Measurements from ENCODE around the gene ZNF564. TPM values are rescaled to one million over a fixed set of nuclear protein-coding genes. Genes with fewer than 3 reads are reported as not detected.
"Not testable (repeated sequence)": the region's sequence is repeated elsewhere in the genome, so short reads cannot be mapped to it uniquely, and the experiment has no call there.

Gene ZNF564
- total and polyA plus RNA-seq, 8 donors = 7.4 to 12.6 (median 10.3) TPM

DNA sequence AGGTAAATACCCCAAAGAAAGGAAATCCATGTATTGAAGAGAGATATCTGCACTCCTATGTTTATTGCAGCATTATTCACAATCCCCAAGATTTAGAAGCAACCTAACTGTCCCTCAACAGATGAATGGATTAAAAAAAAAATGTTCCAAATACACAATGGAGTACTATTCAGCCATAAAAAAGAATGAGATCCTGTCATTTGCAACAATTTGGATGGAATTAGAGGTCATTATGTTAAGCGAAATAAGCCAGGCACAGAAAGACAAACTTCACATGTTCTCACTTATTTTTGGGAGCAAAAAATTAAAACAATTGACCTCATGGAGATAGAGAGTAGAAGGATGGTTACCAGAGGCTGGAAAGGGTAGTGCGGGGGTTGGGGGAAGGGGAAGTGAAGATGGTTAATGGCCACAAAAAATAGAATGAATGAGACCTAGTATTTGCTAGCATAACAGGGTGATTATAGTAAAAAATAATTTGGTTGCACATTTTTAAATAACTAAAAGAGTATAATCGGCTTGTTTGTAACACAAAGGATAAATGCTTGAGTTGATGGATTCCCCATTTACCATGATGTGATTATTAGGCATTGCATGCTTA is 56.9 kb downstream of the ZNF564 start:
- intact Hi-C loops (cut with DNase I) = no loop called here
- H3K4me3 ChIP-seq = no peak overlapping the region
- peak overlapping the region; percentile 70 to 91 for H3K27ac ChIP-seq
- no peaks in the 10 kb centered on the region for H3K36me3 ChIP-seq
- no peaks in the 10 kb centered on the region for H3K9me3 ChIP-seq
- ATAC-seq (no peak), DNase-seq (no peak)
- H3K4me1 ChIP-seq = peaks cover 0 to 9% of the 10 kb centered on the region in 2 donors
- H3K27me3 ChIP-seq = no peaks in the 10 kb centered on the region
- TF ChIP-seq, protein P1, sequence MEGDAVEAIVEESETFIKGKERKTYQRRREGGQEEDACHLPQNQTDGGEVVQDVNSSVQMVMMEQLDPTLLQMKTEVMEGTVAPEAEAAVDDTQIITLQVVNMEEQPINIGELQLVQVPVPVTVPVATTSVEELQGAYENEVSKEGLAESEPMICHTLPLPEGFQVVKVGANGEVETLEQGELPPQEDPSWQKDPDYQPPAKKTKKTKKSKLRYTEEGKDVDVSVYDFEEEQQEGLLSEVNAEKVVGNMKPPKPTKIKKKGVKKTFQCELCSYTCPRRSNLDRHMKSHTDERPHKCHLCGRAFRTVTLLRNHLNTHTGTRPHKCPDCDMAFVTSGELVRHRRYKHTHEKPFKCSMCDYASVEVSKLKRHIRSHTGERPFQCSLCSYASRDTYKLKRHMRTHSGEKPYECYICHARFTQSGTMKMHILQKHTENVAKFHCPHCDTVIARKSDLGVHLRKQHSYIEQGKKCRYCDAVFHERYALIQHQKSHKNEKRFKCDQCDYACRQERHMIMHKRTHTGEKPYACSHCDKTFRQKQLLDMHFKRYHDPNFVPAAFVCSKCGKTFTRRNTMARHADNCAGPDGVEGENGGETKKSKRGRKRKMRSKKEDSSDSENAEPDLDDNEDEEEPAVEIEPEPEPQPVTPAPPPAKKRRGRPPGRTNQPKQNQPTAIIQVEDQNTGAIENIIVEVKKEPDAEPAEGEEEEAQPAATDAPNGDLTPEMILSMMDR (IDR thresholded peaks at IDR 0.05) = no peak

DNA sequence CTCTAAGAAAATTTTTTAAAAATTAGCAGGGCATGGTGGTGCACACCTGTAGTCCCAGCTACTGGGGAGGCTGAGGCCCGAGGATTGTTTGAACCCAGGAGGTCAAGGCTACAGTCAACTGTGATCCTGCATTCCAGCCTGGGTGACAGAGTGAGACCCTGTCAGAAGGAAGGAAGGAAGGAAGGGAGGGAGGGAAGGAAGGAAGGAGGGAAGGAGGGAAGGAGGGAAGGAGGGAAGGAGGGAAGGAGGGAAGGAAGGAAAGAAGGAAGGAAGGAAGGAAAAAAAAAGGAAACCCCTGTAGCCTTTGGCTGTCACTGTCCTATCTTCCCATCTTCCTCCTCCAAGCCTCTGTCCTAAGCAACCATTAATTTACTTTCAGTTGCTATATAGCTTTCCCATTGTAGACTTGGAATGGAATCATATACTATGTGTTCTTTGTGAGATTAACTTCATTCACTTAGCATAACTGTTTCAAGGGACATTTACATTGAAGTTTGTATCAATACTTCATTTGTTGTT is 65.0 kb downstream of the ZNF564 start:
- ATAC-seq; DNase-seq; H3K9me3 ChIP-seq; H3K27ac ChIP-seq; intact Hi-C loops (cut with DNase I); H3K4me3 ChIP-seq; H3K27me3 ChIP-seq; H3K36me3 ChIP-seq: not testable (repeated sequence)
- H3K4me1 ChIP-seq = peaks cover 6 to 26% of the 10 kb centered on the region in 2 donors

DNA sequence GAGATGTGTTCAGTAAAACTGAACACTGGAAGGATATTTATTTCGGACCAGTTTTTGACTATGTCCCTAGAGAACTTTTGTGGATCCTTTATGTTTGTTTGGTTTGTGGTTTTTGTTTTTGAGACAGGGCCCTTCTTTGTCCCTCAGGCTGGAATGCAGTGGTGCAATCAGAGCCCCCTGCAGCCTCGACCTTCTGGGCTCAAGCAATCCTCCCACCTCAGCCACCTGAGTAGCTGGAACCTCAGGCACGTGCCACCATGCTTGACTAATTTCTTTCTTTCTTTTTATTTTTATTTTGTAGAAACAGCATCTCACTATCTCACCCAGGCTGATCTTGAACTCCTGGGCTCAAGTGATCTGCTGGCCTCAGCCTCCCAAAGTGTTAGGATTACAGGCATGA is 65.7 kb downstream of the ZNF564 start:
- DNase-seq (no peak), ATAC-seq (no peak)
- Histone ChIP-seq H3K4me3 (no peak overlapping the region), H3K4me1 (peaks cover 6 to 26% of the 10 kb centered on the region in 2 donors), H3K9me3 (no peaks in the 10 kb centered on the region), H3K36me3 (no peaks in the 10 kb centered on the region), H3K27me3 (no peaks in the 10 kb centered on the region), H3K27ac (no peak overlapping the region)
- intact Hi-C loops (cut with DNase I) = no loop called here
- TF ChIP-seq, protein P1 (IDR thresholded peaks at IDR 0.05) = no peak

DNA sequence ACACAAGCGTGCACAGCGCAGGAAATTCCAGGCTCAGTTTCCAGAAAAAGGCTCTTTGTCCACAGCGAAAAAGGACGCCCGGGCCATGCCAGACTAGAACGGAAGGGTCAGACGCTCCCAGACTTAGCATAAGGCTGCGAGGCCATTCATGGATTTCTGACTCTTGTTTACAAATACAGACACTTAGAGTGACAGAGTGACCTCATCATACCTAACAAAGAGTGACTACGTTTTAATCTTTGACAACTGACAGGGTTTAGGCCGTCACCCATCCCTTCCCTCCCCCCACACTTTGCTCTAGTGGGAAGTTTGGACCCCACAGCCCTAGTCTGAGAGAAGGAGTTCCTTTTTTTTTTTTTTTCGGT is 66.2 kb downstream of the ZNF564 start:
- intact Hi-C loops (cut with DNase I) = no loop called here
- peak; percentile 65 for ATAC-seq
- H3K27ac ChIP-seq = peak overlapping the region; percentile 52 to 62
- H3K27me3 ChIP-seq = no peaks in the 10 kb centered on the region
- peak overlapping the region; percentile 79 to 86 for H3K4me3 ChIP-seq
- DNase-seq = no peak
- H3K36me3 ChIP-seq = no peaks in the 10 kb centered on the region
- TF ChIP-seq, protein P1 (IDR thresholded peaks at IDR 0.05) = no peak
- H3K9me3 ChIP-seq = no peaks in the 10 kb centered on the region
- peaks cover 6 to 26% of the 10 kb centered on the region in 2 donors for H3K4me1 ChIP-seq

GRCh38 chr19:12484371-12485051 is 66.8 kb downstream of the ZNF564 start, which contains the start of gene ZNF709:
TSS of gene ZNF709 (minus strand) at chr19:12484816. CDS start at chr19:12484657, 159 bp downstream.
- ATAC-seq (peak; percentile 100), DNase-seq (peak; percentile 90 to 96 (median 92))
- Histone ChIP-seq H3K4me3 (peak within 1 kb of the TSS; percentile 79 to 86), H3K27ac (peak within 1 kb of the TSS; percentile 52 to 62), H3K36me3 (no peaks in the 10 kb centered on the region), H3K27me3 (no peaks in the 10 kb centered on the region), H3K4me1 (peaks cover 6 to 26% of the 10 kb centered on the region in 2 donors), H3K9me3 (no peaks in the 10 kb centered on the region)
- TF ChIP-seq, protein P1 (IDR thresholded peaks at IDR 0.05) = no peak
- intact Hi-C loops (cut with DNase I) = no loop called here
